H1 (cell line): Measurements from ENCODE around the gene LRRC55. TPM values are rescaled to one million over a fixed set of nuclear protein-coding genes. Genes with fewer than 3 reads are reported as not detected.

ENCODE experiments used
- ASH2L ChIP-seq: fragments of 200-600, 300-600 bp; sonication (generic); IDR thresholded peaks from one replicate; pipeline ENCODE4 v1.7.1; 2017; ENCODE audit warnings: low read length
- CTCF ChIP-seq, 3 experiments: IDR thresholded peaks; 1 replicate in 2 of 3; 2 replicates in 1 of 3; pipeline versions ENCODE4 v1.5.1 to v1.6.1; 2011; ENCODE audit warnings: low read length in 3 of 3, mild to moderate bottlenecking in 3 of 3, inconsistent platforms in 2 of 3, low read depth in 1 of 3, moderate library complexity in 1 of 3; ENCODE audit not compliant: insufficient read depth in 1 of 3; ENCODE audit errors: control extremely low read depth in 1 of 3
- EGR1 ChIP-seq: IDR thresholded peaks from 2 replicates; pipeline ENCODE4 v1.6.1; 2011; ENCODE audit warnings: low read depth, low read length, borderline replicate concordance
- POLR2A ChIP-seq, 2 experiments: IDR thresholded peaks; 1 replicate in 1 of 2; 2 replicates in 1 of 2; pipeline ENCODE4 v1.6.1; 2011; ENCODE audit warnings: low read depth in 2 of 2, low read length in 2 of 2, mild to moderate bottlenecking in 2 of 2; ENCODE audit errors: control extremely low read depth in 1 of 2
- TEAD4 ChIP-seq: IDR thresholded peaks from 2 replicates; pipeline ENCODE4 v1.6.1; 2012; ENCODE audit warnings: low read depth, low read length, inconsistent platforms, mixed read lengths
- polyA plus RNA-seq, 7 experiments: library from polyadenylated mRNA; depleted of rRNA in 3 of 7; stranded (reverse) in 5 of 7; unstranded in 2 of 7; fragments of >200 nt in 5 of 7; fragments of 200-250 nt in 2 of 7; gene quantifications; 1 replicate in 5 of 7; 2 replicates in 1 of 7; 4 replicates in 1 of 7; pipeline versions ENCODE4 v1.2.1 to v1.2.3, GENCODE V29; 2011 to 2013; ENCODE audit warnings: missing spikeins in 2 of 7, mixed read lengths in 2 of 7
- total RNA-seq: library from RNA; stranded (reverse); fragmentation: NEBNext Ultra II Directional; extraction: Animal tissue kit (Norgen Biotek cat#: 25700); gene quantifications from 2 replicates; pipeline ENCODE4 v1.2.1, GENCODE V29; 2021

LRRC55 gene
- total and polyA plus RNA-seq, 2 of the 8 experiments (the other 6 are each of a cell fraction or from before 2014, with no cell fraction given) = 0.62 to 1.1 TPM

GRCh38 chr11:57237204-57237681, 55.5 kb downstream of the LRRC55 start, which contains the start of gene APLNR (continued):
- TF ChIP-seq CTCF (IDR thresholded peaks at IDR 0.05; ENCODE audit: control extremely low read depth in 1 of 3, insufficient read depth in 1 of 3, low read depth in 1 of 3, low read length in 3 of 3) = no peak
- TF ChIP-seq POLR2A (IDR thresholded peaks at IDR 0.05; ENCODE audit: control extremely low read depth in 1 of 2, low read depth in 2 of 2, low read length in 2 of 2) = no peak
- TF ChIP-seq TEAD4 = no peak
- TF ChIP-seq EGR1 = no peak
- no peak for TF ChIP-seq ASH2L
